ENCODE measurements around the gene CRYBG1. TPM values are rescaled to one million over a fixed set of nuclear protein-coding genes. Genes with fewer than 3 reads are reported as not detected.

The CRYBG1 gene
- total and polyA plus RNA-seq, 2 donors (not counting 1 experiment from before 2014, with no cell fraction given), result 9.6 to 47.0 TPM

DNA sequence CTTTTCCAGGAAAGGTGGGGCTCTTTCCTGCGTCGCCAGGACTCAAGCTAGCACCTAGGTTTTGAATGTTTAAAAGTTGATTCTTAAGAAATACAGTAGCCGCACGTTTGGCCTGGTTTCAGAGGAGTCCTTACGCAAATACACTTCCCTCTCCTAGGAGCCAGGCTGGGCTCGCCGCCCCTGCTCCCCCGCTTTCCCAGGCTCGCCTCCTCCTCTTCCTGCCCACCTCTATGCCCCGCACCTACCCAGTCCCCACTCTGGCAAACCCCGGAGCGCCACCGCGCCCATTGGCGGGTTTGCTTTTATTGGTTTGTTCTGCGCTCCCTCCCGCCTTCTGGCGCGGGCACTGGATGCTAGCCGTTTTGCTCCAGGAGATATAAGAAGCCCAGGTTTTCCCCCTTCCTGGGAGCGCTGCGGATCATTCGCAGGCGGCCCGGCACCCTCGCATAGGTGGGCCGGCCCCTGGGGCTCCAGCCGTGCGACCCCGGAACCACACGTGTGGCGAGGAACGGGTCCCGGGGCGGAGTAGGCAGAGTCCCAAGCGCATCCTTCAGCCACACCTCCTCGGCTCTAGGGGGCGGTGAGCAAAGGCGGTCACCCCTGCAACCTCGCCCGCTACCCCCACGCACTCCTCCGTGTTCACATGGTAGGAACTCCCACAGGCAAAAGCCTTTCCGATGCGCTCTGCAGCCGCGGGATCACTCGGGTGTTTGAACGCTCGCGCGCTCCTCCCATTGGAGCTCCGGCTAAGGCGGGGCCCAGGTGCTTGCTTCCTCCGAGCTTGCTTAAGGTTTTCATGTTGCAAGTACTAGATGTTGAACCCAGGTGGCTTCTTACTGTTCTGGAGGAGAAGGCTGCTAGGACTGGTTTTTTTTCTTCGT lies 149.8 kb downstream of the CRYBG1 start:
- Histone ChIP-seq H3K4me1 (ENCODE audit: control insufficient read depth in 2 of 2, insufficient read depth in 2 of 2, low read length in 2 of 2) (peaks cover 30 to 35% of the 10 kb centered on the region in 2 donors), H3K27ac (ENCODE audit: low read length in 2 of 2) (peak overlapping the region in 1 of 2 donors; percentile 4), H4K20me1 (ENCODE audit: control insufficient read depth, insufficient read depth, low read length, poor library complexity, severe bottlenecking) (no peaks in the 10 kb centered on the region), H3K79me2 (ENCODE audit: control insufficient read depth, insufficient read depth, low read length) (peaks cover 47% of the 10 kb centered on the region), H3K27me3 (replicated peaks in 1 of 4; ENCODE audit: control extremely low read depth in 1 of 4, control insufficient read depth in 3 of 4, insufficient read depth in 4 of 4, low read length in 3 of 4) (no peaks in the 10 kb centered on the region), H3K4me3 (ENCODE audit: control extremely low read depth in 1 of 5, extremely low read depth in 1 of 5, insufficient read depth in 1 of 5, low read depth in 2 of 5, low read length in 4 of 5) (peak overlapping the region; percentile 84 to 96 (median 91)), H2AFZ (ENCODE audit: insufficient read depth, low read depth, low read length, poor library complexity, severe bottlenecking) (peak overlapping the region; percentile 96), H3K9ac (ENCODE audit: low read length) (peak overlapping the region; percentile 92), H3K9me3 (ENCODE audit: control extremely low read depth in 1 of 3, control insufficient read depth in 2 of 3, insufficient read depth in 1 of 3, low read length in 2 of 3) (no peaks in the 10 kb centered on the region), H3K36me3 (replicated peaks in 1 of 2; ENCODE audit: control extremely low read depth in 1 of 2, control insufficient read depth in 1 of 2, extremely low read depth in 1 of 2, insufficient read depth in 2 of 2, low read length in 1 of 2) (no peaks in the 10 kb centered on the region), H3K4me2 (replicated peaks; ENCODE audit: low read depth, low read length, poor library complexity, severe bottlenecking) (peak overlapping the region; percentile 96)
- ChIA-PET POLR2A (interaction anchor here (1.0 to 2.1 kb wide), 3 partner anchors 10 to 37 kb away, joined by 5 to 11 read pairs (median 6); no protein-coding TSS in a partner anchor), CTCF (interaction anchor here (1.1 to 7.0 kb wide), 16 partner anchors 11 to 469 kb away, joined by 3 to 156 read pairs (median 6); no protein-coding TSS in a partner anchor)
- Mint-ChIP-seq H3K27ac (peak overlapping the region; percentile 86), H3K9me3 (ENCODE audit: insufficient read depth) (no peaks in the 10 kb centered on the region), H3K4me1 (peaks cover 43% of the 10 kb centered on the region), H3K4me3 (peak overlapping the region; percentile 98), H3K27me3 (no peaks in the 10 kb centered on the region)
- DNase-seq (peak; percentile 76), ATAC-seq (ENCODE audit: low read depth) (peak; percentile 50)
- intact Hi-C loops (cut with micrococcal nuclease), result loop anchor here (2.0 to 5.0 kb wide), 2 partner anchors 117 to 186 kb away; partner anchors contain the start of genes ATG5, QRSL1 and RTN4IP1
- under 1% methylated on average over 50 of the region's 56 CpGs for whole genome bisulfite sequencing (ENCODE audit: insufficient coverage)
- TF ChIP-seq, protein P1, sequence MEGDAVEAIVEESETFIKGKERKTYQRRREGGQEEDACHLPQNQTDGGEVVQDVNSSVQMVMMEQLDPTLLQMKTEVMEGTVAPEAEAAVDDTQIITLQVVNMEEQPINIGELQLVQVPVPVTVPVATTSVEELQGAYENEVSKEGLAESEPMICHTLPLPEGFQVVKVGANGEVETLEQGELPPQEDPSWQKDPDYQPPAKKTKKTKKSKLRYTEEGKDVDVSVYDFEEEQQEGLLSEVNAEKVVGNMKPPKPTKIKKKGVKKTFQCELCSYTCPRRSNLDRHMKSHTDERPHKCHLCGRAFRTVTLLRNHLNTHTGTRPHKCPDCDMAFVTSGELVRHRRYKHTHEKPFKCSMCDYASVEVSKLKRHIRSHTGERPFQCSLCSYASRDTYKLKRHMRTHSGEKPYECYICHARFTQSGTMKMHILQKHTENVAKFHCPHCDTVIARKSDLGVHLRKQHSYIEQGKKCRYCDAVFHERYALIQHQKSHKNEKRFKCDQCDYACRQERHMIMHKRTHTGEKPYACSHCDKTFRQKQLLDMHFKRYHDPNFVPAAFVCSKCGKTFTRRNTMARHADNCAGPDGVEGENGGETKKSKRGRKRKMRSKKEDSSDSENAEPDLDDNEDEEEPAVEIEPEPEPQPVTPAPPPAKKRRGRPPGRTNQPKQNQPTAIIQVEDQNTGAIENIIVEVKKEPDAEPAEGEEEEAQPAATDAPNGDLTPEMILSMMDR (IDR thresholded peaks at IDR 0.05), result peak; percentile 19
- TF ChIP-seq EZH2 (IDR thresholded peaks at IDR 0.05; ENCODE audit: borderline replicate concordance, insufficient read depth, low read depth, low read length, poor library complexity, severe bottlenecking), result no peak

Data from B cell (primary cell).